Measurements from ENCODE around the gene KRCC1.

GRCh38 chr2:88071365-88071764 is 15.8 kb upstream of the KRCC1 start:
- TF ChIP-seq CTCF (IDR thresholded peaks at IDR 0.05) (no peak), POLR2A (IDR thresholded peaks at IDR 0.05) (no peak), POLR2AphosphoS5 (IDR thresholded peaks at IDR 0.05) (no peak)
